ENCODE data around the gene LPP. TPM values are rescaled to one million over a fixed set of nuclear protein-coding genes. Genes with fewer than 3 reads are reported as not detected.

The LPP gene
- total and polyA plus RNA-seq, 9 of the 15 experiments (the other 6 are each of a cell fraction or from before 2014, with no cell fraction given), result 0.07 to 0.18 TPM; not detected in 7

- no peak for TF ChIP-seq TCF3 (CRISPR knock-in tag; IDR thresholded peaks at IDR 0.05)
- TF ChIP-seq LCOR (CRISPR knock-in tag; IDR thresholded peaks at IDR 0.05), result no peak
- no peak for TF ChIP-seq SMAD2 (IDR thresholded peaks at IDR 0.05; ENCODE audit: low read depth, low read length)
- TF ChIP-seq ZNF146 (CRISPR knock-in tag; IDR thresholded peaks at IDR 0.05; ENCODE audit: unreplicated experiment), result peak; percentile 56
- TF ChIP-seq KAT7 (CRISPR knock-in tag; IDR thresholded peaks at IDR 0.05; ENCODE audit: borderline replicate concordance), result no peak
- no peak for TF ChIP-seq NR2F6 (CRISPR knock-in tag; IDR thresholded peaks at IDR 0.05)
- peak; percentile 18 for TF ChIP-seq RBM25 (IDR thresholded peaks at IDR 0.05; ENCODE audit: low read depth, low read length, severe bottlenecking)
Observed at GRCh38 chr3:188134079-188134478, 19.9 kb upstream of the LPP start (continued).

GRCh38 chr3:188134856-188135255 is 19.1 kb upstream of the LPP start:
- no peak overlapping the region for H3K27ac ChIP-seq (ENCODE audit: extremely low read depth, low read depth, low read length)
- H3K36me3 ChIP-seq (ENCODE audit: control insufficient read depth, insufficient read depth, low read length), result no peaks in the 10 kb centered on the region
- H3K79me2 ChIP-seq (ENCODE audit: control insufficient read depth, insufficient read depth, low read length), result no peaks in the 10 kb centered on the region
- no peaks in the 10 kb centered on the region for H3K9me3 ChIP-seq (replicated peaks; ENCODE audit: control insufficient read depth, insufficient read depth, low read depth, low read length)
- H3K4me3 ChIP-seq, result no peak overlapping the region
- 0% methylated on average over 1 of the region's 1 CpG for WGBS (ENCODE audit: insufficient coverage, low coverage, missing lambda C conversion rate)
- no peaks in the 10 kb centered on the region for H3K4me1 ChIP-seq (replicated peaks in 1 of 2; ENCODE audit: control insufficient read depth in 2 of 2, insufficient read depth in 2 of 2, low read length in 2 of 2)
- FAIRE-seq (no peak), DNase-seq (ENCODE audit: extremely low read depth in 1 of 4, low spot score in 3 of 4) (no peak), ATAC-seq (no peak)
- ChIA-PET POLR2A (no interaction called here), CTCF (ENCODE audit: low intra/inter-chr PET ratio) (no interaction called here)
- BruUV-seq (replicated peaks), result no TSS peak
- H4K20me1 ChIP-seq (replicated peaks; ENCODE audit: control insufficient read depth, insufficient read depth, low read length), result no peaks in the 10 kb centered on the region
- H3K4me2 ChIP-seq (ENCODE audit: insufficient read depth, low read length), result no peak overlapping the region
- no peaks in the 10 kb centered on the region for H3K9me1 ChIP-seq (ENCODE audit: control insufficient read depth, insufficient read depth, low read length)
- intact Hi-C loops (cut with micrococcal nuclease) (no loop called here), in situ Hi-C loops (cut with MboI) (no loop called here)
- no peaks in the 10 kb centered on the region for H3K27me3 ChIP-seq (ENCODE audit: control insufficient read depth in 2 of 2, insufficient read depth in 2 of 2, low read length in 2 of 2)
- no peak overlapping the region for H2AFZ ChIP-seq (ENCODE audit: low read depth, low read length)
- H3K9ac ChIP-seq (ENCODE audit: insufficient read depth in 1 of 2, low read depth in 2 of 2, low read length in 2 of 2), result no peak overlapping the region
- TF ChIP-seq IRF9 (tag; IDR thresholded peaks at IDR 0.05) (no peak), SMAD4 (CRISPR knock-in tag; conservative IDR thresholded peaks at IDR 0.05) (no peak), NBN (IDR thresholded peaks at IDR 0.05; ENCODE audit: low read depth) (no peak), POLR2AphosphoS5 (IDR thresholded peaks at IDR 0.05; ENCODE audit: control insufficient read depth, insufficient read depth, low read depth, low read length) (no peak), ILF3 (IDR thresholded peaks at IDR 0.05; ENCODE audit: borderline replicate concordance) (no peak), OTX1 (CRISPR knock-in tag; IDR thresholded peaks at IDR 0.05) (no peak), TARDBP (IDR thresholded peaks at IDR 0.05) (no peak), ZBTB8A (IDR thresholded peaks at IDR 0.05; ENCODE audit: partially characterized antibody) (no peak), CHD2 (IDR thresholded peaks at IDR 0.05; ENCODE audit: low read depth, low read length) (no peak), ZEB2 (IDR thresholded peaks at IDR 0.05) (no peak), SREBF2 (CRISPR knock-in tag; IDR thresholded peaks at IDR 0.05) (no peak), HMGXB4 (CRISPR knock-in tag; IDR thresholded peaks at IDR 0.05) (no peak), HDAC8 (tag; IDR thresholded peaks at IDR 0.05) (no peak), TEAD2 (tag; IDR thresholded peaks at IDR 0.05) (no peak)

All from K562 (cell line).